Stimulated activated CD4-positive, alpha-beta T cell treated with anti-CD3 and anti-CD28 coated beads, TNF-alpha, amount 100 ng/mL, for 48 hours (primary cell): ENCODE results near the gene FASN.

Source experiments
- DNase-seq, 3 donors: peaks; one replicate each; pipeline ENCODE4 v3.0.0-alpha.2; 2020; ENCODE audit warnings: low read depth in 3 of 3

Gene FASN

GRCh38 chr17:82076785-82077591 is 21.0 kb downstream of the FASN start:
- DNase-seq: no peak

- no peak for DNase-seq
Measured at GRCh38 chr17:82076018-82076784, 21.8 kb downstream of the FASN start.

- DNase-seq: no peak
Measured at GRCh38 chr17:82073446-82073845, 24.6 kb downstream of the FASN start.

- DNase-seq: no peak
Measured at GRCh38 chr17:82072827-82073226, 25.2 kb downstream of the FASN start.

- no peak for DNase-seq
Measured at GRCh38 chr17:82070611-82071010, 27.4 kb downstream of the FASN start.

GRCh38 chr17:82065638-82066303 is 32.3 kb downstream of the FASN start, which contains the start of gene DUS1L:
Gene DUS1L, minus strand, starts transcription at chr17:82065804. Its CDS starts 745 bp downstream, at chr17:82065059.
- DNase-seq: peak; percentile 49 to 61 (median 56)

GRCh38 chr17:82065193-82065637 is 32.8 kb downstream of the FASN start:
- no peak for DNase-seq

- no peak for DNase-seq
Measured at GRCh38 chr17:82064433-82065192, 33.4 kb downstream of the FASN start.

GRCh38 chr17:82063424-82064415 is 34.3 kb downstream of the FASN start:
- DNase-seq: no peak

- no peak for DNase-seq
Measured at GRCh38 chr17:82062984-82063368, 35.1 kb downstream of the FASN start.

- DNase-seq: no peak
Measured at GRCh38 chr17:82062076-82062983, 35.7 kb downstream of the FASN start.

GRCh38 chr17:82061047-82061925 is 36.8 kb downstream of the FASN start:
- DNase-seq: no peak

- DNase-seq: no peak
Measured at GRCh38 chr17:82060614-82061013, 37.4 kb downstream of the FASN start.

GRCh38 chr17:82060001-82060380 is 38.0 kb downstream of the FASN start:
- no peak for DNase-seq

GRCh38 chr17:82059272-82060000 is 38.6 kb downstream of the FASN start:
- DNase-seq: no peak

GRCh38 chr17:82058855-82059249 is 39.2 kb downstream of the FASN start:
- DNase-seq: no peak

GRCh38 chr17:82058230-82058854 is 39.7 kb downstream of the FASN start:
- no peak for DNase-seq
